Activated CD4-positive, alpha-beta T cell treated with anti-CD3 and anti-CD28 coated beads for 24 hours (primary cell): Measurements from ENCODE around the gene WDR27.
"Not testable (repeated sequence)": the region's sequence is repeated elsewhere in the genome, so short reads cannot be mapped to it uniquely, and the experiment has no call there.

Experiments used
- DNase-seq, 2 donors: peaks; one replicate each; pipeline ENCODE4 v3.0.0-alpha.2; 2020; ENCODE audit warnings: low read depth in 2 of 2

The WDR27 gene

GRCh38 chr6:169479783-169480495, 221.9 kb downstream of the WDR27 start:
- no peak for DNase-seq

- DNase-seq = no peak
Measured at GRCh38 chr6:169474362-169474761, 227.5 kb downstream of the WDR27 start.

- DNase-seq = no peak
Measured at GRCh38 chr6:169473663-169474062, 228.2 kb downstream of the WDR27 start.

- DNase-seq = no peak
Measured at GRCh38 chr6:169472786-169473416, 228.9 kb downstream of the WDR27 start.

GRCh38 chr6:169470790-169471189, 231.0 kb downstream of the WDR27 start:
- DNase-seq = no peak

GRCh38 chr6:169469028-169469427, 232.8 kb downstream of the WDR27 start:
- DNase-seq = no peak

GRCh38 chr6:169467755-169468154, 234.1 kb downstream of the WDR27 start:
- DNase-seq = not testable (repeated sequence)

- not testable (repeated sequence) for DNase-seq
Measured at GRCh38 chr6:169466256-169466655, 235.6 kb downstream of the WDR27 start.

- DNase-seq = no peak
Measured at GRCh38 chr6:169457762-169458161, 244.1 kb downstream of the WDR27 start.

GRCh38 chr6:169456840-169457239, 245.0 kb downstream of the WDR27 start:
- DNase-seq = no peak

GRCh38 chr6:169455470-169455869, 246.4 kb downstream of the WDR27 start:
- DNase-seq = no peak

- DNase-seq = no peak
Measured at GRCh38 chr6:169454872-169455204, 247.0 kb downstream of the WDR27 start.

GRCh38 chr6:169454204-169454871, 247.5 kb downstream of the WDR27 start:
- no peak for DNase-seq

GRCh38 chr6:169452869-169453620, 248.8 kb downstream of the WDR27 start:
- no peak for DNase-seq

- no peak for DNase-seq
Measured at GRCh38 chr6:169452117-169452868, 249.5 kb downstream of the WDR27 start.

GRCh38 chr6:169451065-169451838, 250.6 kb downstream of the WDR27 start:
- DNase-seq = no peak

- no peak for DNase-seq
Measured at GRCh38 chr6:169450097-169450496, 251.7 kb downstream of the WDR27 start.

- no peak for DNase-seq
Measured at GRCh38 chr6:169449221-169449620, 252.6 kb downstream of the WDR27 start.

- no peak for DNase-seq
Measured at GRCh38 chr6:169445661-169446581, 255.9 kb downstream of the WDR27 start.

- DNase-seq = no peak
Measured at GRCh38 chr6:169445227-169445626, 256.6 kb downstream of the WDR27 start.
